GM23338 (cell line): ENCODE data around the gene APBA1.

Source experiments
- CTCF ChIP-seq, 2 experiments: fragments of 200-600 bp in 1 of 2; sonication (generic) in 1 of 2; conservative IDR thresholded peaks; 2 replicates each; pipeline versions ENCODE4 v1.5.1 to v1.6.1; 2016 to 2017; ENCODE audit warnings: antibody characterized with exemption in 2 of 2, low read depth in 2 of 2, mild to moderate bottlenecking in 2 of 2, moderate library complexity in 1 of 2
- ETS1 ChIP-seq: IDR thresholded peaks from 2 replicates; pipeline ENCODE4 v1.6.1; 2016; ENCODE audit warnings: antibody characterized with exemption
- EZH2 ChIP-seq: fragments of 200-600 bp; sonication (generic); IDR thresholded peaks from one replicate; pipeline ENCODE4 v1.8.0; 2017; ENCODE audit warnings: antibody characterized with exemption, mild to moderate bottlenecking, low read depth; ENCODE audit not compliant: unreplicated experiment
- EZH2phosphoT487 ChIP-seq: fragments of 200-600 bp; sonication (generic); IDR thresholded peaks from one replicate; pipeline ENCODE4 v1.8.1; 2018; ENCODE audit warnings: antibody characterized with exemption; ENCODE audit not compliant: unreplicated experiment
- JUNB ChIP-seq: IDR thresholded peaks from one replicate; pipeline ENCODE4 v1.6.1; 2016; ENCODE audit warnings: antibody characterized with exemption; ENCODE audit not compliant: unreplicated experiment
- POLR2AphosphoS5 ChIP-seq: IDR thresholded peaks from 2 replicates; pipeline ENCODE4 v1.6.1; 2016; ENCODE audit warnings: antibody characterized with exemption, low read depth
- ZNF114 ChIP-seq: fragments of 250-450 bp; sonication (Bioruptor Pico); IDR thresholded peaks from 2 replicates; pipeline ENCODE4 v1.5.0; 2020; ENCODE audit warnings: mild to moderate bottlenecking, moderate library complexity
- TF ChIP-seq, protein P1 (sequence below): IDR thresholded peaks from one replicate; pipeline ENCODE4 v1.6.1; 2018; ENCODE audit warnings: antibody characterized with exemption; ENCODE audit not compliant: unreplicated experiment

GRCh38 chr9:69532396-69532795, 139.8 kb downstream of the APBA1 start:
- no peak for TF ChIP-seq EZH2phosphoT487
- no peak for TF ChIP-seq CTCF (conservative IDR thresholded peaks at IDR 0.05; ENCODE audit: low read depth in 2 of 2)
- TF ChIP-seq EZH2: no peak
- TF ChIP-seq POLR2AphosphoS5: no peak
- no peak for TF ChIP-seq ZNF114 (CRISPR knock-in tag)
- TF ChIP-seq, protein P1, sequence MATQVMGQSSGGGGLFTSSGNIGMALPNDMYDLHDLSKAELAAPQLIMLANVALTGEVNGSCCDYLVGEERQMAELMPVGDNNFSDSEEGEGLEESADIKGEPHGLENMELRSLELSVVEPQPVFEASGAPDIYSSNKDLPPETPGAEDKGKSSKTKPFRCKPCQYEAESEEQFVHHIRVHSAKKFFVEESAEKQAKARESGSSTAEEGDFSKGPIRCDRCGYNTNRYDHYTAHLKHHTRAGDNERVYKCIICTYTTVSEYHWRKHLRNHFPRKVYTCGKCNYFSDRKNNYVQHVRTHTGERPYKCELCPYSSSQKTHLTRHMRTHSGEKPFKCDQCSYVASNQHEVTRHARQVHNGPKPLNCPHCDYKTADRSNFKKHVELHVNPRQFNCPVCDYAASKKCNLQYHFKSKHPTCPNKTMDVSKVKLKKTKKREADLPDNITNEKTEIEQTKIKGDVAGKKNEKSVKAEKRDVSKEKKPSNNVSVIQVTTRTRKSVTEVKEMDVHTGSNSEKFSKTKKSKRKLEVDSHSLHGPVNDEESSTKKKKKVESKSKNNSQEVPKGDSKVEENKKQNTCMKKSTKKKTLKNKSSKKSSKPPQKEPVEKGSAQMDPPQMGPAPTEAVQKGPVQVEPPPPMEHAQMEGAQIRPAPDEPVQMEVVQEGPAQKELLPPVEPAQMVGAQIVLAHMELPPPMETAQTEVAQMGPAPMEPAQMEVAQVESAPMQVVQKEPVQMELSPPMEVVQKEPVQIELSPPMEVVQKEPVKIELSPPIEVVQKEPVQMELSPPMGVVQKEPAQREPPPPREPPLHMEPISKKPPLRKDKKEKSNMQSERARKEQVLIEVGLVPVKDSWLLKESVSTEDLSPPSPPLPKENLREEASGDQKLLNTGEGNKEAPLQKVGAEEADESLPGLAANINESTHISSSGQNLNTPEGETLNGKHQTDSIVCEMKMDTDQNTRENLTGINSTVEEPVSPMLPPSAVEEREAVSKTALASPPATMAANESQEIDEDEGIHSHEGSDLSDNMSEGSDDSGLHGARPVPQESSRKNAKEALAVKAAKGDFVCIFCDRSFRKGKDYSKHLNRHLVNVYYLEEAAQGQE: no peak
- no peak for TF ChIP-seq JUNB
- no peak for TF ChIP-seq ETS1
